Glutamatergic neuron (in vitro differentiated cells): ENCODE measurements around the gene DST. TPM values are rescaled to one million over a fixed set of nuclear protein-coding genes. Genes with fewer than 3 reads are reported as not detected.

Experiments
- DNase-seq: peaks from one replicate; pipeline ENCODE4 v3.0.0; 2022
- H3K27ac Mint-ChIP-seq: one replicate; pipeline ENCODE4 v1.8.0; 2020; ENCODE audit warnings: mild to moderate bottlenecking, mixed read lengths, inconsistent platforms; ENCODE audit not compliant: unreplicated experiment
- H3K27me3 Mint-ChIP-seq: one replicate; pipeline ENCODE4 v1.8.0; 2020; ENCODE audit warnings: mild to moderate bottlenecking, moderate library complexity, mixed read lengths, inconsistent platforms; ENCODE audit not compliant: unreplicated experiment
- H3K36me3 Mint-ChIP-seq: one replicate; pipeline ENCODE4 v1.8.0; 2020; ENCODE audit warnings: mild to moderate bottlenecking, mixed read lengths, inconsistent platforms; ENCODE audit not compliant: unreplicated experiment
- H3K4me1 Mint-ChIP-seq: one replicate; pipeline ENCODE4 v1.8.0; 2020; ENCODE audit warnings: mild to moderate bottlenecking, low read depth, mixed read lengths, inconsistent platforms; ENCODE audit not compliant: unreplicated experiment
- H3K4me3 Mint-ChIP-seq: one replicate; pipeline ENCODE4 v1.8.0; 2020; ENCODE audit warnings: mild to moderate bottlenecking, mixed read lengths, inconsistent platforms; ENCODE audit not compliant: unreplicated experiment
- H3K9me3 Mint-ChIP-seq: one replicate; pipeline ENCODE4 v1.8.0; 2020; ENCODE audit warnings: mild to moderate bottlenecking, moderate library complexity, mixed read lengths, inconsistent platforms; ENCODE audit not compliant: unreplicated experiment
- CTCF ChIP-seq: fragments of 200-600 bp; sonication (generic); IDR thresholded peaks from one replicate; pipeline ENCODE4 v1.5.0; 2021; ENCODE audit not compliant: partially characterized antibody, unreplicated experiment
- long read RNA-seq: library from polyadenylated mRNA; unstranded; transcript quantifications from one replicate; pipeline ENCODE4 v2.0.0, GENCODE V29; 2020; ENCODE audit not compliant: unreplicated experiment
- total RNA-seq: library from RNA; stranded (reverse); fragmentation: NEBNext Ultra II Directional; extraction: Animal tissue kit (Norgen Biotek cat#: 25700); gene quantifications from one replicate; pipeline ENCODE4 v1.2.1, GENCODE V29; 2021; ENCODE audit not compliant: unreplicated experiment

Gene DST
- total RNA-seq: 981 TPM
- long read RNA-seq, transcript DST-224 (6 exons, 735 nt): major isoform, 5 of 61 reads
- long read RNA-seq, partial matches to known transcripts: 46 of 61 reads
- long read RNA-seq, other reads (novel, unspliced or antisense): 10 of 61 reads

- no peak within 1 kb of the TSS for H3K27ac Mint-ChIP-seq
These were observed at the start of gene DST for GRCh38 chr6:56642366-56643261. Gene DST, minus strand, starts transcription at chr6:56642889.

GRCh38 chr6:56691814-56692213 lies 49.1 kb upstream of the DST start:
- peaks cover 16% of the 10 kb centered on the region for H3K4me1 Mint-ChIP-seq
- peaks cover 12% of the 10 kb centered on the region for H3K36me3 Mint-ChIP-seq
- TF ChIP-seq CTCF: no peak
- peaks cover 9% of the 10 kb centered on the region for H3K9me3 Mint-ChIP-seq
- DNase-seq: no peak
- H3K27ac Mint-ChIP-seq: no peak overlapping the region
- H3K4me3 Mint-ChIP-seq: no peak overlapping the region
- H3K27me3 Mint-ChIP-seq: peaks cover 6% of the 10 kb centered on the region

More at GRCh38 chr6:56642366-56643261, at the start of gene DST:
- no peak within 1 kb of the TSS for H3K4me3 Mint-ChIP-seq
- no peak for DNase-seq
- no peaks in the 10 kb centered on the region for H3K36me3 Mint-ChIP-seq
- H3K4me1 Mint-ChIP-seq: no peaks in the 10 kb centered on the region
- H3K27me3 Mint-ChIP-seq: no peaks in the 10 kb centered on the region
- TF ChIP-seq CTCF: no peak
- peaks cover 4% of the 10 kb centered on the region for H3K9me3 Mint-ChIP-seq

- no peak for TF ChIP-seq CTCF
- peaks cover 8% of the 10 kb centered on the region for H3K36me3 Mint-ChIP-seq
- no peak overlapping the region for H3K27ac Mint-ChIP-seq
- DNase-seq: no peak
- peaks cover 16% of the 10 kb centered on the region for H3K4me1 Mint-ChIP-seq
- peaks cover 2% of the 10 kb centered on the region for H3K27me3 Mint-ChIP-seq
- peaks cover 9% of the 10 kb centered on the region for H3K9me3 Mint-ChIP-seq
- no peak overlapping the region for H3K4me3 Mint-ChIP-seq
These were observed 48.6 kb upstream of the DST start for GRCh38 chr6:56691286-56691595.

- Mint-ChIP-seq H3K4me1 (peaks cover 16% of the 10 kb centered on the region), H3K27ac (no peak overlapping the region)
These were observed 48.0 kb upstream of the DST start for GRCh38 chr6:56690519-56691285.

More at GRCh38 chr6:56690519-56691285, 48.0 kb upstream of the DST start:
- no peak for TF ChIP-seq CTCF
- H3K36me3 Mint-ChIP-seq: peaks cover 8% of the 10 kb centered on the region
- no peak for DNase-seq
- peaks cover 9% of the 10 kb centered on the region for H3K9me3 Mint-ChIP-seq
- H3K27me3 Mint-ChIP-seq: peaks cover 2% of the 10 kb centered on the region
- no peak overlapping the region for H3K4me3 Mint-ChIP-seq
